ENCODE data around the gene TSSC4. TPM values are rescaled to one million over a fixed set of nuclear protein-coding genes. Genes with fewer than 3 reads are reported as not detected.

Gene TSSC4
- total and polyA plus RNA-seq, 2 of the 13 experiments (the other 11 are each of a cell fraction or from before 2014, with no cell fraction given) = 16.2 to 58.6 TPM

DNA sequence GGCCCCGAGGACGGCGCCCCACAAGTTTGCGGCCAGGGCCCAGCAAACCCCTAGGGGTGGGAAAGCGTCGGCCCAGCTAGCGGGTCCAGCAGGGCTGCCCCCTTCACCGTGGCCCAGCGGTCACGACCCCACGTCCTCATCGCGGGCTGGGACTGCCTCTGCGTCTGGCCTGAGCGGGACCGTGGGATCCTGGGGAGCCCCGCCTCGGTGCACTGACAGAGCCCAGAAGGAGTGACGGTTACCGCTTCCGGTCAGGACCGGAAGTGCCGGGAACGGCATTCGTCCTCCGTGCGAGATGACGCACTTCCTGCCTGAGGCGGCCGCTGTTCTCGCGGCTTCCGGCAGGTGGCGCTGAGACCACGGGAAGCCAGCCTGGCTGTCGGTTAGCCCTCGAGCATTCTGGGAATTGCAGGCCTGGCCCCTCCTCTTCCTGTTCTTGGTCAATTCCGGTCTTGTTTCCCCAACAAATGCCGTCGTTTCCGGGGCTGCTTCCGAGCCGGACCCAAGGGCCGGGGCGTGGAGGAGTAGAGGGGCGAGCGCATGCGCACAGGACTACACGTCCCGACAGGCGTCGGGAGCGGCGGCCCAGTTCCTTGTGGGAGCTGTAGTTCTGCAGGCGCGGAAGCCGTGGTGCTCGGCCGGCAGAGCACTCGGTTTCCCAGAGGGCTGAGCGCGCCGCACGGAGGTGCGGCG lies at the start of gene TSSC4 (continued):
- TF ChIP-seq, protein P1, sequence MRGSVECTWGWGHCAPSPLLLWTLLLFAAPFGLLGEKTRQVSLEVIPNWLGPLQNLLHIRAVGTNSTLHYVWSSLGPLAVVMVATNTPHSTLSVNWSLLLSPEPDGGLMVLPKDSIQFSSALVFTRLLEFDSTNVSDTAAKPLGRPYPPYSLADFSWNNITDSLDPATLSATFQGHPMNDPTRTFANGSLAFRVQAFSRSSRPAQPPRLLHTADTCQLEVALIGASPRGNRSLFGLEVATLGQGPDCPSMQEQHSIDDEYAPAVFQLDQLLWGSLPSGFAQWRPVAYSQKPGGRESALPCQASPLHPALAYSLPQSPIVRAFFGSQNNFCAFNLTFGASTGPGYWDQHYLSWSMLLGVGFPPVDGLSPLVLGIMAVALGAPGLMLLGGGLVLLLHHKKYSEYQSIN (CRISPR knock-in tag; IDR thresholded peaks at IDR 0.05; ENCODE audit: borderline replicate concordance) = no peak
- no peak for TF ChIP-seq ZNF484 (CRISPR knock-in tag; IDR thresholded peaks at IDR 0.05; ENCODE audit: borderline replicate concordance, low read depth)
- TF ChIP-seq ZNF570 (CRISPR knock-in tag; IDR thresholded peaks at IDR 0.05; ENCODE audit: borderline replicate concordance) = no peak
- TF ChIP-seq, protein P2, sequence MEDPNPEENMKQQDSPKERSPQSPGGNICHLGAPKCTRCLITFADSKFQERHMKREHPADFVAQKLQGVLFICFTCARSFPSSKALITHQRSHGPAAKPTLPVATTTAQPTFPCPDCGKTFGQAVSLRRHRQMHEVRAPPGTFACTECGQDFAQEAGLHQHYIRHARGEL (CRISPR knock-in tag; IDR thresholded peaks at IDR 0.05) = no peak
- TF ChIP-seq, protein P3, sequence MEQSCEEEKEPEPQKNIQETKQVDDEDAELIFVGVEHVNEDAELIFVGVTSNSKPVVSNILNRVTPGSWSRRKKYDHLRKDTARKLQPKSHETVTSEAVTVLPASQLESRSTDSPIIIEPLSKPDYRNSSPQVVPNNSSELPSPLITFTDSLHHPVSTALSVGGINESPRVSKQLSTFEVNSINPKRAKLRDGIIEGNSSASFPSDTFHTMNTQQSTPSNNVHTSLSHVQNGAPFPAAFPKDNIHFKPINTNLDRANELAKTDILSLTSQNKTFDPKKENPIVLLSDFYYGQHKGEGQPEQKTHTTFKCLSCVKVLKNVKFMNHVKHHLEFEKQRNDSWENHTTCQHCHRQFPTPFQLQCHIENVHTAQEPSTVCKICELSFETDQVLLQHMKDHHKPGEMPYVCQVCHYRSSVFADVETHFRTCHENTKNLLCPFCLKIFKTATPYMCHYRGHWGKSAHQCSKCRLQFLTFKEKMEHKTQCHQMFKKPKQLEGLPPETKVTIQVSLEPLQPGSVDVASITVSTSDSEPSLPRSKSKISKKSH (CRISPR knock-in tag; IDR thresholded peaks at IDR 0.05; ENCODE audit: borderline replicate concordance) = 0 out of 2 replicates have a peak, but pooled peaks have one; percentile 72
- TF ChIP-seq, protein P4, sequence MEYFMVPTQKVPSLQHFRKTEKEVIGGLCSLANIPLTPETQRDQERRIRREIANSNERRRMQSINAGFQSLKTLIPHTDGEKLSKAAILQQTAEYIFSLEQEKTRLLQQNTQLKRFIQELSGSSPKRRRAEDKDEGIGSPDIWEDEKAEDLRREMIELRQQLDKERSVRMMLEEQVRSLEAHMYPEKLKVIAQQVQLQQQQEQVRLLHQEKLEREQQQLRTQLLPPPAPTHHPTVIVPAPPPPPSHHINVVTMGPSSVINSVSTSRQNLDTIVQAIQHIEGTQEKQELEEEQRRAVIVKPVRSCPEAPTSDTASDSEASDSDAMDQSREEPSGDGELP (IDR thresholded peaks at IDR 0.05; ENCODE audit: borderline replicate concordance, low read depth) = peak; percentile 35; the same call in 1 of the 2 replicates
- TF ChIP-seq, protein P5, sequence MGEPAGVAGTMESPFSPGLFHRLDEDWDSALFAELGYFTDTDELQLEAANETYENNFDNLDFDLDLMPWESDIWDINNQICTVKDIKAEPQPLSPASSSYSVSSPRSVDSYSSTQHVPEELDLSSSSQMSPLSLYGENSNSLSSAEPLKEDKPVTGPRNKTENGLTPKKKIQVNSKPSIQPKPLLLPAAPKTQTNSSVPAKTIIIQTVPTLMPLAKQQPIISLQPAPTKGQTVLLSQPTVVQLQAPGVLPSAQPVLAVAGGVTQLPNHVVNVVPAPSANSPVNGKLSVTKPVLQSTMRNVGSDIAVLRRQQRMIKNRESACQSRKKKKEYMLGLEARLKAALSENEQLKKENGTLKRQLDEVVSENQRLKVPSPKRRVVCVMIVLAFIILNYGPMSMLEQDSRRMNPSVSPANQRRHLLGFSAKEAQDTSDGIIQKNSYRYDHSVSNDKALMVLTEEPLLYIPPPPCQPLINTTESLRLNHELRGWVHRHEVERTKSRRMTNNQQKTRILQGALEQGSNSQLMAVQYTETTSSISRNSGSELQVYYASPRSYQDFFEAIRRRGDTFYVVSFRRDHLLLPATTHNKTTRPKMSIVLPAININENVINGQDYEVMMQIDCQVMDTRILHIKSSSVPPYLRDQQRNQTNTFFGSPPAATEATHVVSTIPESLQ (CRISPR knock-in tag; conservative IDR thresholded peaks at IDR 0.05) = no peak
- no peak for TF ChIP-seq MYNN (CRISPR knock-in tag; IDR thresholded peaks at IDR 0.05; ENCODE audit: low read depth)
- no peak for TF ChIP-seq RCOR2 (CRISPR knock-in tag; IDR thresholded peaks at IDR 0.05)
- TF ChIP-seq, protein P6, sequence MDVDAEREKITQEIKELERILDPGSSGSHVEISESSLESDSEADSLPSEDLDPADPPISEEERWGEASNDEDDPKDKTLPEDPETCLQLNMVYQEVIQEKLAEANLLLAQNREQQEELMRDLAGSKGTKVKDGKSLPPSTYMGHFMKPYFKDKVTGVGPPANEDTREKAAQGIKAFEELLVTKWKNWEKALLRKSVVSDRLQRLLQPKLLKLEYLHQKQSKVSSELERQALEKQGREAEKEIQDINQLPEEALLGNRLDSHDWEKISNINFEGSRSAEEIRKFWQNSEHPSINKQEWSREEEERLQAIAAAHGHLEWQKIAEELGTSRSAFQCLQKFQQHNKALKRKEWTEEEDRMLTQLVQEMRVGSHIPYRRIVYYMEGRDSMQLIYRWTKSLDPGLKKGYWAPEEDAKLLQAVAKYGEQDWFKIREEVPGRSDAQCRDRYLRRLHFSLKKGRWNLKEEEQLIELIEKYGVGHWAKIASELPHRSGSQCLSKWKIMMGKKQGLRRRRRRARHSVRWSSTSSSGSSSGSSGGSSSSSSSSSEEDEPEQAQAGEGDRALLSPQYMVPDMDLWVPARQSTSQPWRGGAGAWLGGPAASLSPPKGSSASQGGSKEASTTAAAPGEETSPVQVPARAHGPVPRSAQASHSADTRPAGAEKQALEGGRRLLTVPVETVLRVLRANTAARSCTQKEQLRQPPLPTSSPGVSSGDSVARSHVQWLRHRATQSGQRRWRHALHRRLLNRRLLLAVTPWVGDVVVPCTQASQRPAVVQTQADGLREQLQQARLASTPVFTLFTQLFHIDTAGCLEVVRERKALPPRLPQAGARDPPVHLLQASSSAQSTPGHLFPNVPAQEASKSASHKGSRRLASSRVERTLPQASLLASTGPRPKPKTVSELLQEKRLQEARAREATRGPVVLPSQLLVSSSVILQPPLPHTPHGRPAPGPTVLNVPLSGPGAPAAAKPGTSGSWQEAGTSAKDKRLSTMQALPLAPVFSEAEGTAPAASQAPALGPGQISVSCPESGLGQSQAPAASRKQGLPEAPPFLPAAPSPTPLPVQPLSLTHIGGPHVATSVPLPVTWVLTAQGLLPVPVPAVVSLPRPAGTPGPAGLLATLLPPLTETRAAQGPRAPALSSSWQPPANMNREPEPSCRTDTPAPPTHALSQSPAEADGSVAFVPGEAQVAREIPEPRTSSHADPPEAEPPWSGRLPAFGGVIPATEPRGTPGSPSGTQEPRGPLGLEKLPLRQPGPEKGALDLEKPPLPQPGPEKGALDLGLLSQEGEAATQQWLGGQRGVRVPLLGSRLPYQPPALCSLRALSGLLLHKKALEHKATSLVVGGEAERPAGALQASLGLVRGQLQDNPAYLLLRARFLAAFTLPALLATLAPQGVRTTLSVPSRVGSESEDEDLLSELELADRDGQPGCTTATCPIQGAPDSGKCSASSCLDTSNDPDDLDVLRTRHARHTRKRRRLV (CRISPR knock-in tag; IDR thresholded peaks at IDR 0.05) = peak; percentile 79; the same call in 1 of the 2 replicates
- no peak for TF ChIP-seq DNMT3B (CRISPR knock-in tag; conservative IDR thresholded peaks at IDR 0.05)
- peak; percentile 86 for TF ChIP-seq U2AF1 (optimal IDR thresholded peaks at IDR 0.05; ENCODE audit: low read depth, low read length)
- TF ChIP-seq, protein P7, sequence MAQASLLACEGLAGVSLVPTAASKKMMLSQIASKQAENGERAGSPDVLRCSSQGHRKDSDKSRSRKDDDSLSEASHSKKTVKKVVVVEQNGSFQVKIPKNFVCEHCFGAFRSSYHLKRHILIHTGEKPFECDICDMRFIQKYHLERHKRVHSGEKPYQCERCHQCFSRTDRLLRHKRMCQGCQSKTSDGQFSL (CRISPR knock-in tag; IDR thresholded peaks at IDR 0.05) = 0 out of 2 replicates have a peak, but pooled peaks have one; percentile 48
- TF ChIP-seq MATR3 (CRISPR knock-in tag; IDR thresholded peaks at IDR 0.05) = 0 out of 2 replicates have a peak, but pooled peaks have one; percentile 16
- no peak for TF ChIP-seq NFRKB (IDR thresholded peaks at IDR 0.05)
- no peak for TF ChIP-seq ZNF841 (CRISPR knock-in tag; IDR thresholded peaks at IDR 0.05; ENCODE audit: borderline replicate concordance)

Data from HepG2 (cell line).